GM23338 (cell line): Measurements from ENCODE around the gene HELZ.

Source experiments
- CREB1 ChIP-seq: fragments of 250-450 bp; sonication (Bioruptor Pico); IDR thresholded peaks from 2 replicates; pipeline ENCODE4 v1.5.0; 2020; ENCODE audit warnings: low read depth, mild to moderate bottlenecking, moderate library complexity
- CTCF ChIP-seq, 2 experiments: fragments of 200-600 bp in 1 of 2; sonication (generic) in 1 of 2; conservative IDR thresholded peaks; 2 replicates each; pipeline versions ENCODE4 v1.5.1 to v1.6.1; 2016 to 2017; ENCODE audit warnings: antibody characterized with exemption in 2 of 2, low read depth in 2 of 2, mild to moderate bottlenecking in 2 of 2, moderate library complexity in 1 of 2
- EZH2 ChIP-seq: fragments of 200-600 bp; sonication (generic); IDR thresholded peaks from one replicate; pipeline ENCODE4 v1.8.0; 2017; ENCODE audit warnings: antibody characterized with exemption, mild to moderate bottlenecking, low read depth; ENCODE audit not compliant: unreplicated experiment

GRCh38 chr17:67136191-67137025, 108.6 kb downstream of the HELZ start:
- TF ChIP-seq CTCF (conservative IDR thresholded peaks at IDR 0.05; ENCODE audit: low read depth in 2 of 2) (no peak), EZH2 (no peak), CREB1 (CRISPR knock-in tag) (no peak)
